ENCODE data around the gene GPC6. TPM values are rescaled to one million over a fixed set of nuclear protein-coding genes. Genes with fewer than 3 reads are reported as not detected.

GPC6 gene
- total and polyA plus RNA-seq, 9 of the 15 experiments (the other 6 are each of a cell fraction or from before 2014, with no cell fraction given): under 0.01 to 0.20 (median 0.01) TPM; not detected in 4

DNA sequence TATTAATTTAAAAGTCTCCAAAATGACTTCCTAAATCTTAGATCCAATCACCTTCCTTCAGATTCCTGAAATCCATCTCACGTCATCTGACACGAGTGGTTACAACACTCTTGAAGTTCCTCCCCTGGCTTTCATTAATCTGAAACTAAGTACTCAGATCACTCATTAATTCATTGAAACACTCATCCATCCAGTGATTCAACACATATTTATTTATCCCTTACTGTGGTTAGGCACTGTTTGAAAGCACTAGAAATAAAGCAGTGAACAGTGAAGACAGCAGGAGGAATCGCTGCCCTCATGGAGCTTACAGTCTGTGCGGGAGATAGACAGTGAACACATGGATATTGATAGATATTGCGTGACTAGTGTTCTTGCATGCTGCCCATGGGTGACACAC, 780.5 kb downstream of the GPC6 start:
- Histone ChIP-seq H3K9ac (ENCODE audit: insufficient read depth in 1 of 2, low read depth in 2 of 2, low read length in 2 of 2) (no peak overlapping the region), H3K36me3 (ENCODE audit: control insufficient read depth, insufficient read depth, low read length) (no peaks in the 10 kb centered on the region), H2AFZ (ENCODE audit: low read depth, low read length) (no peak overlapping the region), H3K9me3 (replicated peaks; ENCODE audit: control insufficient read depth, insufficient read depth, low read depth, low read length) (no peaks in the 10 kb centered on the region), H3K27ac (ENCODE audit: extremely low read depth, low read depth, low read length) (no peak overlapping the region), H3K27me3 (ENCODE audit: control insufficient read depth in 2 of 2, insufficient read depth in 2 of 2, low read length in 2 of 2) (no peaks in the 10 kb centered on the region), H3K4me1 (replicated peaks in 1 of 2; ENCODE audit: control insufficient read depth in 2 of 2, insufficient read depth in 2 of 2, low read length in 2 of 2) (no peaks in the 10 kb centered on the region), H3K79me2 (ENCODE audit: control insufficient read depth, insufficient read depth, low read length) (no peaks in the 10 kb centered on the region), H3K4me2 (ENCODE audit: insufficient read depth, low read length) (no peak overlapping the region), H4K20me1 (replicated peaks; ENCODE audit: control insufficient read depth, insufficient read depth, low read length) (no peaks in the 10 kb centered on the region), H3K4me3 (no peak overlapping the region), H3K9me1 (ENCODE audit: control insufficient read depth, insufficient read depth, low read length) (no peaks in the 10 kb centered on the region)
- BruUV-seq (replicated peaks): no TSS peak
- ATAC-seq (no peak), DNase-seq (ENCODE audit: extremely low read depth in 1 of 4, low spot score in 3 of 4) (no peak), FAIRE-seq (no peak)
- intact Hi-C loops (cut with micrococcal nuclease) (no loop called here), in situ Hi-C loops (cut with MboI) (no loop called here)
- 0% methylated on average over 4 of the region's 5 CpGs for WGBS (ENCODE audit: insufficient coverage, low coverage, missing lambda C conversion rate)
- CTCF ChIA-PET (ENCODE audit: low intra/inter-chr PET ratio): no interaction called here
- POLR2A ChIA-PET: no interaction called here
- TF ChIP-seq, protein P1, sequence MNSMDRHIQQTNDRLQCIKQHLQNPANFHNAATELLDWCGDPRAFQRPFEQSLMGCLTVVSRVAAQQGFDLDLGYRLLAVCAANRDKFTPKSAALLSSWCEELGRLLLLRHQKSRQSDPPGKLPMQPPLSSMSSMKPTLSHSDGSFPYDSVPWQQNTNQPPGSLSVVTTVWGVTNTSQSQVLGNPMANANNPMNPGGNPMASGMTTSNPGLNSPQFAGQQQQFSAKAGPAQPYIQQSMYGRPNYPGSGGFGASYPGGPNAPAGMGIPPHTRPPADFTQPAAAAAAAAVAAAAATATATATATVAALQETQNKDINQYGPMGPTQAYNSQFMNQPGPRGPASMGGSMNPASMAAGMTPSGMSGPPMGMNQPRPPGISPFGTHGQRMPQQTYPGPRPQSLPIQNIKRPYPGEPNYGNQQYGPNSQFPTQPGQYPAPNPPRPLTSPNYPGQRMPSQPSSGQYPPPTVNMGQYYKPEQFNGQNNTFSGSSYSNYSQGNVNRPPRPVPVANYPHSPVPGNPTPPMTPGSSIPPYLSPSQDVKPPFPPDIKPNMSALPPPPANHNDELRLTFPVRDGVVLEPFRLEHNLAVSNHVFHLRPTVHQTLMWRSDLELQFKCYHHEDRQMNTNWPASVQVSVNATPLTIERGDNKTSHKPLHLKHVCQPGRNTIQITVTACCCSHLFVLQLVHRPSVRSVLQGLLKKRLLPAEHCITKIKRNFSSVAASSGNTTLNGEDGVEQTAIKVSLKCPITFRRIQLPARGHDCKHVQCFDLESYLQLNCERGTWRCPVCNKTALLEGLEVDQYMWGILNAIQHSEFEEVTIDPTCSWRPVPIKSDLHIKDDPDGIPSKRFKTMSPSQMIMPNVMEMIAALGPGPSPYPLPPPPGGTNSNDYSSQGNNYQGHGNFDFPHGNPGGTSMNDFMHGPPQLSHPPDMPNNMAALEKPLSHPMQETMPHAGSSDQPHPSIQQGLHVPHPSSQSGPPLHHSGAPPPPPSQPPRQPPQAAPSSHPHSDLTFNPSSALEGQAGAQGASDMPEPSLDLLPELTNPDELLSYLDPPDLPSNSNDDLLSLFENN (IDR thresholded peaks at IDR 0.05; ENCODE audit: low read depth in 2 of 2, low read length in 2 of 2): no peak
- TF ChIP-seq MCM7 (IDR thresholded peaks at IDR 0.05): no peak
- TF ChIP-seq ZNF282 (CRISPR knock-in tag; IDR thresholded peaks at IDR 0.05): no peak
- TF ChIP-seq, protein P2, sequence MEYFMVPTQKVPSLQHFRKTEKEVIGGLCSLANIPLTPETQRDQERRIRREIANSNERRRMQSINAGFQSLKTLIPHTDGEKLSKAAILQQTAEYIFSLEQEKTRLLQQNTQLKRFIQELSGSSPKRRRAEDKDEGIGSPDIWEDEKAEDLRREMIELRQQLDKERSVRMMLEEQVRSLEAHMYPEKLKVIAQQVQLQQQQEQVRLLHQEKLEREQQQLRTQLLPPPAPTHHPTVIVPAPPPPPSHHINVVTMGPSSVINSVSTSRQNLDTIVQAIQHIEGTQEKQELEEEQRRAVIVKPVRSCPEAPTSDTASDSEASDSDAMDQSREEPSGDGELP (CRISPR knock-in tag; IDR thresholded peaks at IDR 0.05; ENCODE audit: borderline replicate concordance): no peak
- TF ChIP-seq, protein P3, sequence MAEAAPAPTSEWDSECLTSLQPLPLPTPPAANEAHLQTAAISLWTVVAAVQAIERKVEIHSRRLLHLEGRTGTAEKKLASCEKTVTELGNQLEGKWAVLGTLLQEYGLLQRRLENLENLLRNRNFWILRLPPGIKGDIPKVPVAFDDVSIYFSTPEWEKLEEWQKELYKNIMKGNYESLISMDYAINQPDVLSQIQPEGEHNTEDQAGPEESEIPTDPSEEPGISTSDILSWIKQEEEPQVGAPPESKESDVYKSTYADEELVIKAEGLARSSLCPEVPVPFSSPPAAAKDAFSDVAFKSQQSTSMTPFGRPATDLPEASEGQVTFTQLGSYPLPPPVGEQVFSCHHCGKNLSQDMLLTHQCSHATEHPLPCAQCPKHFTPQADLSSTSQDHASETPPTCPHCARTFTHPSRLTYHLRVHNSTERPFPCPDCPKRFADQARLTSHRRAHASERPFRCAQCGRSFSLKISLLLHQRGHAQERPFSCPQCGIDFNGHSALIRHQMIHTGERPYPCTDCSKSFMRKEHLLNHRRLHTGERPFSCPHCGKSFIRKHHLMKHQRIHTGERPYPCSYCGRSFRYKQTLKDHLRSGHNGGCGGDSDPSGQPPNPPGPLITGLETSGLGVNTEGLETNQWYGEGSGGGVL (CRISPR knock-in tag; IDR thresholded peaks at IDR 0.05): no peak
- TF ChIP-seq SRSF1 (IDR thresholded peaks at IDR 0.05; ENCODE audit: low read depth, low read length): no peak
- TF ChIP-seq SMAD2 (IDR thresholded peaks at IDR 0.05; ENCODE audit: low read depth, low read length): no peak
- no peak for TF ChIP-seq PTTG1 (tag; IDR thresholded peaks at IDR 0.05; ENCODE audit: low read depth)
- no peak for TF ChIP-seq SMAD4 (CRISPR knock-in tag; conservative IDR thresholded peaks at IDR 0.05)
- TF ChIP-seq ZNF780A (CRISPR knock-in tag; IDR thresholded peaks at IDR 0.05): no peak
- TF ChIP-seq MXI1 (IDR thresholded peaks at IDR 0.05; ENCODE audit: low read depth, low read length): no peak
- TF ChIP-seq, protein P4, sequence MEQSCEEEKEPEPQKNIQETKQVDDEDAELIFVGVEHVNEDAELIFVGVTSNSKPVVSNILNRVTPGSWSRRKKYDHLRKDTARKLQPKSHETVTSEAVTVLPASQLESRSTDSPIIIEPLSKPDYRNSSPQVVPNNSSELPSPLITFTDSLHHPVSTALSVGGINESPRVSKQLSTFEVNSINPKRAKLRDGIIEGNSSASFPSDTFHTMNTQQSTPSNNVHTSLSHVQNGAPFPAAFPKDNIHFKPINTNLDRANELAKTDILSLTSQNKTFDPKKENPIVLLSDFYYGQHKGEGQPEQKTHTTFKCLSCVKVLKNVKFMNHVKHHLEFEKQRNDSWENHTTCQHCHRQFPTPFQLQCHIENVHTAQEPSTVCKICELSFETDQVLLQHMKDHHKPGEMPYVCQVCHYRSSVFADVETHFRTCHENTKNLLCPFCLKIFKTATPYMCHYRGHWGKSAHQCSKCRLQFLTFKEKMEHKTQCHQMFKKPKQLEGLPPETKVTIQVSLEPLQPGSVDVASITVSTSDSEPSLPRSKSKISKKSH (CRISPR knock-in tag; IDR thresholded peaks at IDR 0.05): no peak
- TF ChIP-seq, protein P5, sequence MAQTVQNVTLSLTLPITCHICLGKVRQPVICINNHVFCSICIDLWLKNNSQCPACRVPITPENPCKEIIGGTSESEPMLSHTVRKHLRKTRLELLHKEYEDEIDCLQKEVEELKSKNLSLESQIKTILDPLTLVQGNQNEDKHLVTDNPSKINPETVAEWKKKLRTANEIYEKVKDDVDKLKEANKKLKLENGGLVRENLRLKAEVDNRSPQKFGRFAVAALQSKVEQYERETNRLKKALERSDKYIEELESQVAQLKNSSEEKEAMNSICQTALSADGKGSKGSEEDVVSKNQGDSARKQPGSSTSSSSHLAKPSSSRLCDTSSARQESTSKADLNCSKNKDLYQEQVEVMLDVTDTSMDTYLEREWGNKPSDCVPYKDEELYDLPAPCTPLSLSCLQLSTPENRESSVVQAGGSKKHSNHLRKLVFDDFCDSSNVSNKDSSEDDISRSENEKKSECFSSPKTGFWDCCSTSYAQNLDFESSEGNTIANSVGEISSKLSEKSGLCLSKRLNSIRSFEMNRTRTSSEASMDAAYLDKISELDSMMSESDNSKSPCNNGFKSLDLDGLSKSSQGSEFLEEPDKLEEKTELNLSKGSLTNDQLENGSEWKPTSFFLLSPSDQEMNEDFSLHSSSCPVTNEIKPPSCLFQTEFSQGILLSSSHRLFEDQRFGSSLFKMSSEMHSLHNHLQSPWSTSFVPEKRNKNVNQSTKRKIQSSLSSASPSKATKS (CRISPR knock-in tag; IDR thresholded peaks at IDR 0.05): no peak
- TF ChIP-seq TRIM24 (IDR thresholded peaks at IDR 0.05): no peak
